GM12875 (cell line): ENCODE results near the gene TMEM235.

Source experiments
- H3K4me3 ChIP-seq: one replicate; pipeline ENCODE4 v1.5.1; 2011; ENCODE audit warnings: low read depth, low read length, control low read depth
- TF ChIP-seq, protein P1 (sequence below): IDR thresholded peaks from 2 replicates; pipeline ENCODE4 v1.5.1; 2011; ENCODE audit warnings: low read depth, mild to moderate bottlenecking, control low read depth, inconsistent platforms, low read length, moderate library complexity, borderline replicate concordance; ENCODE audit not compliant: insufficient read depth

TMEM235 gene

GRCh38 chr17:78230996-78231935 is at the start of gene TMEM235:
TSS of gene TMEM235 (plus strand) at chr17:78231631. CDS start at chr17:78232024, 393 bp downstream.
- H3K4me3 ChIP-seq: no peak within 1 kb of the TSS

DNA sequence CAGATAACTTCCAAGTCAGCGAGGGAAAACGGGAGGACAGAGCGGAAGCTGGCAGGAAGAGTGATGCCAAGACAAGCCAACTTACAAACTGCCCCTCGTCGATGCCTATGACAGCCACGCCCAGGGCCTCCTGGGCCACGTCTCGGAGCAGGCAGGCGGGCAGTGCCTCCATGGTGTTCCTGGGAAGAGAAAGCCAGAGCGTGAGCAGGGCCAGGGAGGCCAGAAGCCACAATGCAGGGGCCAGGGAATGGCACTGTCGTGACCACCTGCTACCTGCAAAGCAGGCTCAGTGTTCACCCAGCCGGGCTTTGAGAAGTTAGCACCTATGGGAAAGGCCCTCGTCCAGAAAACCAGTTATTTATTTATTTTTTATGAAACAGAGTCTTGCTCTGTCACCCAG is 48.9 kb upstream of the TMEM235 start:
- no peak overlapping the region for H3K4me3 ChIP-seq
- TF ChIP-seq, protein P1, sequence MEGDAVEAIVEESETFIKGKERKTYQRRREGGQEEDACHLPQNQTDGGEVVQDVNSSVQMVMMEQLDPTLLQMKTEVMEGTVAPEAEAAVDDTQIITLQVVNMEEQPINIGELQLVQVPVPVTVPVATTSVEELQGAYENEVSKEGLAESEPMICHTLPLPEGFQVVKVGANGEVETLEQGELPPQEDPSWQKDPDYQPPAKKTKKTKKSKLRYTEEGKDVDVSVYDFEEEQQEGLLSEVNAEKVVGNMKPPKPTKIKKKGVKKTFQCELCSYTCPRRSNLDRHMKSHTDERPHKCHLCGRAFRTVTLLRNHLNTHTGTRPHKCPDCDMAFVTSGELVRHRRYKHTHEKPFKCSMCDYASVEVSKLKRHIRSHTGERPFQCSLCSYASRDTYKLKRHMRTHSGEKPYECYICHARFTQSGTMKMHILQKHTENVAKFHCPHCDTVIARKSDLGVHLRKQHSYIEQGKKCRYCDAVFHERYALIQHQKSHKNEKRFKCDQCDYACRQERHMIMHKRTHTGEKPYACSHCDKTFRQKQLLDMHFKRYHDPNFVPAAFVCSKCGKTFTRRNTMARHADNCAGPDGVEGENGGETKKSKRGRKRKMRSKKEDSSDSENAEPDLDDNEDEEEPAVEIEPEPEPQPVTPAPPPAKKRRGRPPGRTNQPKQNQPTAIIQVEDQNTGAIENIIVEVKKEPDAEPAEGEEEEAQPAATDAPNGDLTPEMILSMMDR: no peak

More at GRCh38 chr17:78230996-78231935, at the start of gene TMEM235:
- TF ChIP-seq, protein P1: no peak

DNA sequence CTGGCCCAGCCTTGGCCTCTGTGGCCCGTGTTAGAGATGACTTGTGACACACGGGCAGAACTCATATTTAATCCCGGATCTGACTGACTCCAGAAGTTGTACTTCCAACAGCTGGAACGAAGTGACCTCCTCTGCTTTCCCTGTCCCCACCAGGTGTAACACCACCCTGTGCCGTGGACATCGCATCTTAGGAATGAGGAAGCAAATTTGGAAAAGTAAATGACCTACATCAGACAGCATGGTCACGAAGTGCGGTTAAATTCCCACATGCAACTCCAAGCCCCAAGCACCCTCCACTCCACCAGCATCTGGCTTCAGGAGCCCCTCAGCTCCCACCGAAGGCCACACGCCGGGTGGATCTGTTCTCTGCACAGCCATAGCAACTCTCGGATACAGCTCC is 47.5 kb upstream of the TMEM235 start:
- TF ChIP-seq, protein P1: no peak
- no peak overlapping the region for H3K4me3 ChIP-seq

GRCh38 chr17:78184351-78184750 is 47.1 kb upstream of the TMEM235 start:
- TF ChIP-seq, protein P1: no peak
- H3K4me3 ChIP-seq: no peak overlapping the region

- TF ChIP-seq, protein P1: no peak
- no peak overlapping the region for H3K4me3 ChIP-seq
These were observed 46.6 kb upstream of the TMEM235 start for GRCh38 chr17:78184868-78185267.

- TF ChIP-seq, protein P1: no peak
- peak overlapping the region; percentile 69 for H3K4me3 ChIP-seq
These were observed 45.3 kb upstream of the TMEM235 start for GRCh38 chr17:78185981-78186691.
